RWPE1 (cell line): Measurements from ENCODE around the gene PIK3AP1.

ENCODE experiments used
- CTCF ChIA-PET: fragments of 350-600 bp; sonication (Branson Sonifier 250); formaldehyde crosslinking; extraction: SDS; loops from one replicate; lab custom pipeline; 2021; lab: Yijun Ruan, JAX
- POLR2A ChIA-PET: fragments of 400-600 bp; formaldehyde crosslinking; extraction: SDS; loops from one replicate; lab custom pipeline; 2020; ENCODE audit warnings: antibody characterized with exemption; ENCODE audit not compliant: low non-redundant PET; lab: Yijun Ruan, JAX
- DNase-seq: peaks from one replicate; pipeline ENCODE4 v3.0.0; 2012; ENCODE audit warnings: low spot score
- H3K27ac ChIP-seq: fragments of 450-650 bp; 2 replicates; pipeline ENCODE4 v1.5.1; 2017
- TF ChIP-seq, protein P1 (sequence below): fragments of 450-650 bp; conservative IDR thresholded peaks from 2 replicates; pipeline ENCODE4 v1.5.1; 2017; ENCODE audit warnings: low read depth, mild to moderate bottlenecking

PIK3AP1 gene

DNA sequence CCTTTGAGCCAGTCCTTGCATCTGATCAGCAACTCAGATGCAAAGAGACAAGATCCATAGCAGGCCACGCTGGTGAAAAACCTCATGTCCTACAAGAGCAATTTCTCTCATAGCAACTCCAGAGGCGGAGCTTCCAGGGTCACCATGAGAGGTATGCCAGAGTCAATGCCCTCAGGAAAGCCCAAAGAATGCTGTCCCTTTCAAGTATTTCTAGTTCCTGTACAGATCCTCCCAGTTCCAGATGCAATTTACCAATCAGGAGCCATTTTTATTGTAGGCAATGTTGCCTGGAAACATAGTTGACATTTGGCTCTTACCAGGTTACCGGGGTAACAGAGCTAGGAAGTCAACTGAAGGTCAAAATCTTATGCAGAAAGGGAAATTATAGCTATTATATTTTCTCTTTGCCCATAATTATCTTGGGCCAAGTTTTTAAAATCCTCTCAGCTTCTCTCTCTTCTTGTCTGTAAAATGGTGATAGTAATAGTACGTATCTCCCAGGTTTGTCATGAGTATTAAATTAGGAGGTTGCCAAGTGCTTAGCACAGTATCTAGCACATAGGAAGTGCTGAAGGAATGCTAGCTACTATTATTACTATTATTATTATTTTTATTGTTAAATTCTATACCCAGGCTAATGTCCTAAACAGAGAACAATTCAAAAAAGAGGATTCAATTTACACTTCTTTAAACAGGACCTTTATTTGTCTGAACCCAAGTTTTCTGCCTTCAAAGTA, 87.2 kb downstream of the PIK3AP1 start:
- TF ChIP-seq, protein P1, sequence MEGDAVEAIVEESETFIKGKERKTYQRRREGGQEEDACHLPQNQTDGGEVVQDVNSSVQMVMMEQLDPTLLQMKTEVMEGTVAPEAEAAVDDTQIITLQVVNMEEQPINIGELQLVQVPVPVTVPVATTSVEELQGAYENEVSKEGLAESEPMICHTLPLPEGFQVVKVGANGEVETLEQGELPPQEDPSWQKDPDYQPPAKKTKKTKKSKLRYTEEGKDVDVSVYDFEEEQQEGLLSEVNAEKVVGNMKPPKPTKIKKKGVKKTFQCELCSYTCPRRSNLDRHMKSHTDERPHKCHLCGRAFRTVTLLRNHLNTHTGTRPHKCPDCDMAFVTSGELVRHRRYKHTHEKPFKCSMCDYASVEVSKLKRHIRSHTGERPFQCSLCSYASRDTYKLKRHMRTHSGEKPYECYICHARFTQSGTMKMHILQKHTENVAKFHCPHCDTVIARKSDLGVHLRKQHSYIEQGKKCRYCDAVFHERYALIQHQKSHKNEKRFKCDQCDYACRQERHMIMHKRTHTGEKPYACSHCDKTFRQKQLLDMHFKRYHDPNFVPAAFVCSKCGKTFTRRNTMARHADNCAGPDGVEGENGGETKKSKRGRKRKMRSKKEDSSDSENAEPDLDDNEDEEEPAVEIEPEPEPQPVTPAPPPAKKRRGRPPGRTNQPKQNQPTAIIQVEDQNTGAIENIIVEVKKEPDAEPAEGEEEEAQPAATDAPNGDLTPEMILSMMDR = no peak
- DNase-seq = no peak
- ChIA-PET POLR2A (no interaction called here), CTCF (interaction anchor here (0.6 kb wide), 1 partner anchor 21 kb away, joined by 3 read pairs; no protein-coding TSS in a partner anchor)
- H3K27ac ChIP-seq = no peak overlapping the region

DNA sequence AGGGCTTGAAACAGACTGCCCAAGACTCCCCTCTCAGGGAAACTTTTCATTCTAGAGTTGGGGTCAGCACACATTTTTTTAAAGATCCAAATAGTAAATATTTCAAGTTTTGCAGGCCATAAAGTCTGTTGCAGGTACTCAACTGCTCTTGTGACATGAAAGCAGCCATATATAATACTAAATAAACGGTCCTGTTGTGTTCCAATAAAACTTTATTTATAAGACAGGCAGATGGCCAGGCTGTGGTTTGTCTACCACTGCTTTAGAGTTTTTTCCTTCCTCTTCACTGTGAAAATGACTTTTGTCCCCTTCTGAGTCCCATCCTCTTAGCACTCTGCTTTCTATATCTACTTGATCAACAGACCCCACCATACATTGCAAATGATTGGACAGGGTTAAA, 93.0 kb downstream of the PIK3AP1 start:
- no peak for DNase-seq
- H3K27ac ChIP-seq = no peak overlapping the region
- CTCF ChIA-PET = no interaction called here
- POLR2A ChIA-PET = no interaction called here
- TF ChIP-seq, protein P1 = no peak

GRCh38 chr10:96626795-96627194, 93.5 kb downstream of the PIK3AP1 start:
- TF ChIP-seq, protein P1 = no peak
- ChIA-PET POLR2A (no interaction called here), CTCF (no interaction called here)
- no peak overlapping the region for H3K27ac ChIP-seq
- no peak for DNase-seq

DNA sequence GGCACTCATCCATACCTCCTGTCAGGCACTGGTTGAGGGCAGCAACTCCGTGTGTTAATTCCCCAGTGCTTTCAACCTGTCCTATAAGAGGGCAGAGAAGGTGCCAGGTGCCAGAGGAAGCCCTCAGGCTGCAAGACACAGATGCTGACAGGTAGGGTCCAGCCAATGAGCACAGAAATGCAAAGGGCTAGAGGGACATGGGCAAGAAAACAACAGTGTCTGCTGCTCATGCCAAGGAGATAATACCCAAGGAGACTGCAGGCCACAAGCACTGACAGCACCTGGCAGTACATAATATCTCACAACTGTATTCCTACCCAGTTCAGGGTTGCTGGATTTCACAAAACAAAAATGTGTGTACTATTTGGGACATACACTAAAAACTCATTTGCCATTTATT, 95.1 kb downstream of the PIK3AP1 start:
- ChIA-PET POLR2A (no interaction called here), CTCF (no interaction called here)
- no peak overlapping the region for H3K27ac ChIP-seq
- TF ChIP-seq, protein P1 = no peak
- no peak for DNase-seq

GRCh38 chr10:96622013-96622787, 98.1 kb downstream of the PIK3AP1 start:
- H3K27ac ChIP-seq = no peak overlapping the region
- ChIA-PET POLR2A (no interaction called here), CTCF (interaction anchor here (0.7 kb wide), 1 partner anchor 99 kb away, joined by 3 read pairs; no protein-coding TSS in a partner anchor)
- DNase-seq = no peak
- TF ChIP-seq, protein P1 = no peak
